HEK293 (cell line): ENCODE results near the gene RALGAPA2.

Experiments
- GFI1B ChIP-seq: fragments of 450-650 bp; formaldehyde crosslinking; IDR thresholded peaks from 2 replicates; pipeline ENCODE4 v1.5.1; 2016; ENCODE audit warnings: missing biosample characterization, missing genetic modification characterization
- REPIN1 ChIP-seq: fragments of 450-650 bp; formaldehyde crosslinking; IDR thresholded peaks from 2 replicates; pipeline ENCODE4 v1.5.1; 2017; ENCODE audit warnings: missing biosample characterization, missing genetic modification characterization, low read depth
- ZFP69B ChIP-seq: fragments of 450-650 bp; formaldehyde crosslinking; IDR thresholded peaks from 2 replicates; pipeline ENCODE4 v1.5.1; 2016; ENCODE audit warnings: missing biosample characterization, missing genetic modification characterization
- ZIC2 ChIP-seq: fragments of 450-650 bp; formaldehyde crosslinking; IDR thresholded peaks from 2 replicates; pipeline ENCODE4 v1.5.1; 2016; ENCODE audit warnings: missing biosample characterization, missing genetic modification characterization
- ZNF133 ChIP-seq: fragments of 450-650 bp; formaldehyde crosslinking; IDR thresholded peaks from 2 replicates; pipeline ENCODE4 v1.5.1; 2016; ENCODE audit warnings: missing biosample characterization, missing genetic modification characterization
- ZNF140 ChIP-seq: fragments of 450-650 bp; formaldehyde crosslinking; IDR thresholded peaks from 2 replicates; pipeline ENCODE4 v1.5.1; 2016; ENCODE audit warnings: missing biosample characterization, missing genetic modification characterization
- ZNF214 ChIP-seq: fragments of 450-650 bp; formaldehyde crosslinking; IDR thresholded peaks from 2 replicates; pipeline ENCODE4 v1.5.1; 2017; ENCODE audit warnings: missing biosample characterization, mild to moderate bottlenecking, missing genetic modification characterization, borderline replicate concordance
- ZNF23 ChIP-seq: fragments of 450-650 bp; formaldehyde crosslinking; IDR thresholded peaks from 2 replicates; pipeline ENCODE4 v1.5.1; 2016; ENCODE audit warnings: missing biosample characterization, missing genetic modification characterization, borderline replicate concordance
- ZNF341 ChIP-seq: fragments of 450-650 bp; formaldehyde crosslinking; IDR thresholded peaks from 2 replicates; pipeline ENCODE4; 2016; ENCODE audit warnings: low read depth, missing biosample characterization, missing genetic modification characterization
- ZNF350 ChIP-seq: fragments of 450-650 bp; formaldehyde crosslinking; IDR thresholded peaks from 2 replicates; pipeline ENCODE4 v1.5.0; 2017; ENCODE audit warnings: missing biosample characterization, mild to moderate bottlenecking, missing genetic modification characterization
- ZNF404 ChIP-seq: fragments of 450-650 bp; formaldehyde crosslinking; IDR thresholded peaks from 2 replicates; pipeline ENCODE4 v1.5.1; 2017; ENCODE audit warnings: missing biosample characterization, missing genetic modification characterization
- ZNF670 ChIP-seq: fragments of 450-650 bp; formaldehyde crosslinking; IDR thresholded peaks from 2 replicates; pipeline ENCODE4 v1.5.1; 2016; ENCODE audit warnings: missing biosample characterization, missing genetic modification characterization, low read depth
- TF ChIP-seq, protein P1 (sequence below): fragments of 450-650 bp; formaldehyde crosslinking; IDR thresholded peaks from 2 replicates; pipeline ENCODE4 v1.5.1; 2016; ENCODE audit warnings: missing biosample characterization, missing genetic modification characterization
- TF ChIP-seq, protein P2 (sequence below): fragments of 450-650 bp; formaldehyde crosslinking; IDR thresholded peaks from 2 replicates; pipeline ENCODE4 v1.5.1; 2016; ENCODE audit warnings: missing biosample characterization, missing genetic modification characterization
- TF ChIP-seq, protein P3 (sequence below): fragments of 450-650 bp; formaldehyde crosslinking; IDR thresholded peaks from 2 replicates; pipeline ENCODE4 v1.5.1; 2016; ENCODE audit warnings: missing biosample characterization, missing genetic modification characterization, borderline replicate concordance
- TF ChIP-seq, protein P4 (sequence below): fragments of 450-650 bp; formaldehyde crosslinking; IDR thresholded peaks from 2 replicates; pipeline ENCODE4 v1.5.1; 2016; ENCODE audit warnings: missing biosample characterization, missing genetic modification characterization
- TF ChIP-seq, protein P5 (sequence below): fragments of 450-650 bp; formaldehyde crosslinking; IDR thresholded peaks from 2 replicates; pipeline ENCODE4 v1.5.1; 2017; ENCODE audit warnings: missing biosample characterization, missing genetic modification characterization
- TF ChIP-seq, protein P6 (sequence below): fragments of 450-650 bp; formaldehyde crosslinking; IDR thresholded peaks from 2 replicates; pipeline ENCODE4 v1.5.1; 2016; ENCODE audit warnings: missing biosample characterization, missing genetic modification characterization, borderline replicate concordance

RALGAPA2 gene

DNA sequence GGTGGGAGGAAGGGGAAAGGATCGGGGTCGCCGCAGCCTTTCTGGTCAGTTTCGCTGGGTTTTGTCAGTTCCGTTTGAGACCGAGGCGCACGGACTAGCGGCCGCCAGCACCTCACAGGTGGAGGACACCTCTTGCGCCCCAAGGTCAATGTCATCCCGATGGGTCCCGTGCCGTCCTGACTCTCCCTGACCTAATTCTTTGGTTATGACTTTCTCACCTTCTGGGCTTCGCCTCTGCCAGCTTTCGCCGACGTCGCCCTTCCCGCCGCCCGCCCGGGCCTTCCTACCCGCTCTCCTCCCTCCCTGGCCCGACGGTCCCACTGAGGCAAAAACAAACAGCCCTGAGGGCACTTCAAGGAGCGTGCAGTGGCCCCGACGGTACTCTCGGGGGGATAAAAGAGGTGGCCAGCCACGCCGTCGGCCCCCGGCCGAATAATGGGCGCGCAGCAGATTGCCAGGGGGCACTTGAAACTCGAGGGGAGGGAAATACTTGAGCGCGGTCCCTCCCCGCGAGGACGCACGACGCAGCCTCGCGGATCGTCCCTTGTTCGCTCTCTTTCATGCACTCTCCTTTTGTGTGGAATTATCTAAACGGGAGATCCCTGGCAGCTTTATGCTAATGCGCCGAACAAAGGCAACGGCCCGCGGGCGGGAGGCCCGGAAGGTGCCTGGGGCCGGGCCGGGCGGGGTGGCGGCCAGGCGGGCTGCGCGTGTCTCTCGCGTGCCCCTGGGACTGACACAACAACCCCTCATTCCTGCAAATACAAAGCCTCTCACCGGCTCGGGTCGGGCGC lies 348.4 kb downstream of the RALGAPA2 start (continued):
- TF ChIP-seq REPIN1 (tag by site-specific recombination) (0 out of 2 replicates have a peak, but pooled peaks have one; percentile 25), ZFP69B (tag by site-specific recombination) (no peak), ZNF214 (no peak), ZNF404 (tag by site-specific recombination) (no peak), ZNF140 (tag by site-specific recombination) (no peak), ZNF341 (tag by site-specific recombination) (no peak), ZIC2 (tag by site-specific recombination) (peak; percentile 33), ZNF350 (tag by site-specific recombination) (no peak), ZNF23 (tag by site-specific recombination) (no peak), ZNF670 (tag by site-specific recombination) (no peak), GFI1B (tag by site-specific recombination) (no peak), ZNF133 (no peak)
- TF ChIP-seq, protein P1, sequence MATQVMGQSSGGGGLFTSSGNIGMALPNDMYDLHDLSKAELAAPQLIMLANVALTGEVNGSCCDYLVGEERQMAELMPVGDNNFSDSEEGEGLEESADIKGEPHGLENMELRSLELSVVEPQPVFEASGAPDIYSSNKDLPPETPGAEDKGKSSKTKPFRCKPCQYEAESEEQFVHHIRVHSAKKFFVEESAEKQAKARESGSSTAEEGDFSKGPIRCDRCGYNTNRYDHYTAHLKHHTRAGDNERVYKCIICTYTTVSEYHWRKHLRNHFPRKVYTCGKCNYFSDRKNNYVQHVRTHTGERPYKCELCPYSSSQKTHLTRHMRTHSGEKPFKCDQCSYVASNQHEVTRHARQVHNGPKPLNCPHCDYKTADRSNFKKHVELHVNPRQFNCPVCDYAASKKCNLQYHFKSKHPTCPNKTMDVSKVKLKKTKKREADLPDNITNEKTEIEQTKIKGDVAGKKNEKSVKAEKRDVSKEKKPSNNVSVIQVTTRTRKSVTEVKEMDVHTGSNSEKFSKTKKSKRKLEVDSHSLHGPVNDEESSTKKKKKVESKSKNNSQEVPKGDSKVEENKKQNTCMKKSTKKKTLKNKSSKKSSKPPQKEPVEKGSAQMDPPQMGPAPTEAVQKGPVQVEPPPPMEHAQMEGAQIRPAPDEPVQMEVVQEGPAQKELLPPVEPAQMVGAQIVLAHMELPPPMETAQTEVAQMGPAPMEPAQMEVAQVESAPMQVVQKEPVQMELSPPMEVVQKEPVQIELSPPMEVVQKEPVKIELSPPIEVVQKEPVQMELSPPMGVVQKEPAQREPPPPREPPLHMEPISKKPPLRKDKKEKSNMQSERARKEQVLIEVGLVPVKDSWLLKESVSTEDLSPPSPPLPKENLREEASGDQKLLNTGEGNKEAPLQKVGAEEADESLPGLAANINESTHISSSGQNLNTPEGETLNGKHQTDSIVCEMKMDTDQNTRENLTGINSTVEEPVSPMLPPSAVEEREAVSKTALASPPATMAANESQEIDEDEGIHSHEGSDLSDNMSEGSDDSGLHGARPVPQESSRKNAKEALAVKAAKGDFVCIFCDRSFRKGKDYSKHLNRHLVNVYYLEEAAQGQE, result no peak
- TF ChIP-seq, protein P2, sequence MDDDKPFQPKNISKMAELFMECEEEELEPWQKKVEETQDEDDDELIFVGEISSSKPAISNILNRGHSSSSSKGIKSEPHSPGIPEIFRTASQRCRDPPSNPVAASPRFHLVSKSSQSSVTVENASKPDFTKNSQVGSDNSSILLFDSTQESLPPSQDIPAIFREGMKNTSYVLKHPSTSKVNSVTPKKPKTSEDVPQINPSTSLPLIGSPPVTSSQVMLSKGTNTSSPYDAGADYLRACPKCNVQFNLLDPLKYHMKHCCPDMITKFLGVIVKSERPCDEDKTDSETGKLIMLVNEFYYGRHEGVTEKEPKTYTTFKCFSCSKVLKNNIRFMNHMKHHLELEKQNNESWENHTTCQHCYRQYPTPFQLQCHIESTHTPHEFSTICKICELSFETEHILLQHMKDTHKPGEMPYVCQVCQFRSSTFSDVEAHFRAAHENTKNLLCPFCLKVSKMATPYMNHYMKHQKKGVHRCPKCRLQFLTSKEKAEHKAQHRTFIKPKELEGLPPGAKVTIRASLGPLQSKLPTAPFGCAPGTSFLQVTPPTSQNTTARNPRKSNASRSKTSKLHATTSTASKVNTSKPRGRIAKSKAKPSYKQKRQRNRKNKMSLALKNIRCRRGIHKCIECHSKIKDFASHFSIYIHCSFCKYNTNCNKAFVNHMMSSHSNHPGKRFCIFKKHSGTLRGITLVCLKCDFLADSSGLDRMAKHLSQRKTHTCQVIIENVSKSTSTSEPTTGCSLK (tag by site-specific recombination), result no peak
- TF ChIP-seq, protein P3, sequence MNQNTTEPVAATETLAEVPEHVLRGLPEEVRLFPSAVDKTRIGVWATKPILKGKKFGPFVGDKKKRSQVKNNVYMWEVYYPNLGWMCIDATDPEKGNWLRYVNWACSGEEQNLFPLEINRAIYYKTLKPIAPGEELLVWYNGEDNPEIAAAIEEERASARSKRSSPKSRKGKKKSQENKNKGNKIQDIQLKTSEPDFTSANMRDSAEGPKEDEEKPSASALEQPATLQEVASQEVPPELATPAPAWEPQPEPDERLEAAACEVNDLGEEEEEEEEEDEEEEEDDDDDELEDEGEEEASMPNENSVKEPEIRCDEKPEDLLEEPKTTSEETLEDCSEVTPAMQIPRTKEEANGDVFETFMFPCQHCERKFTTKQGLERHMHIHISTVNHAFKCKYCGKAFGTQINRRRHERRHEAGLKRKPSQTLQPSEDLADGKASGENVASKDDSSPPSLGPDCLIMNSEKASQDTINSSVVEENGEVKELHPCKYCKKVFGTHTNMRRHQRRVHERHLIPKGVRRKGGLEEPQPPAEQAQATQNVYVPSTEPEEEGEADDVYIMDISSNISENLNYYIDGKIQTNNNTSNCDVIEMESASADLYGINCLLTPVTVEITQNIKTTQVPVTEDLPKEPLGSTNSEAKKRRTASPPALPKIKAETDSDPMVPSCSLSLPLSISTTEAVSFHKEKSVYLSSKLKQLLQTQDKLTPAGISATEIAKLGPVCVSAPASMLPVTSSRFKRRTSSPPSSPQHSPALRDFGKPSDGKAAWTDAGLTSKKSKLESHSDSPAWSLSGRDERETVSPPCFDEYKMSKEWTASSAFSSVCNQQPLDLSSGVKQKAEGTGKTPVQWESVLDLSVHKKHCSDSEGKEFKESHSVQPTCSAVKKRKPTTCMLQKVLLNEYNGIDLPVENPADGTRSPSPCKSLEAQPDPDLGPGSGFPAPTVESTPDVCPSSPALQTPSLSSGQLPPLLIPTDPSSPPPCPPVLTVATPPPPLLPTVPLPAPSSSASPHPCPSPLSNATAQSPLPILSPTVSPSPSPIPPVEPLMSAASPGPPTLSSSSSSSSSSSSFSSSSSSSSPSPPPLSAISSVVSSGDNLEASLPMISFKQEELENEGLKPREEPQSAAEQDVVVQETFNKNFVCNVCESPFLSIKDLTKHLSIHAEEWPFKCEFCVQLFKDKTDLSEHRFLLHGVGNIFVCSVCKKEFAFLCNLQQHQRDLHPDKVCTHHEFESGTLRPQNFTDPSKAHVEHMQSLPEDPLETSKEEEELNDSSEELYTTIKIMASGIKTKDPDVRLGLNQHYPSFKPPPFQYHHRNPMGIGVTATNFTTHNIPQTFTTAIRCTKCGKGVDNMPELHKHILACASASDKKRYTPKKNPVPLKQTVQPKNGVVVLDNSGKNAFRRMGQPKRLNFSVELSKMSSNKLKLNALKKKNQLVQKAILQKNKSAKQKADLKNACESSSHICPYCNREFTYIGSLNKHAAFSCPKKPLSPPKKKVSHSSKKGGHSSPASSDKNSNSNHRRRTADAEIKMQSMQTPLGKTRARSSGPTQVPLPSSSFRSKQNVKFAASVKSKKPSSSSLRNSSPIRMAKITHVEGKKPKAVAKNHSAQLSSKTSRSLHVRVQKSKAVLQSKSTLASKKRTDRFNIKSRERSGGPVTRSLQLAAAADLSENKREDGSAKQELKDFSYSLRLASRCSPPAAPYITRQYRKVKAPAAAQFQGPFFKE (tag by site-specific recombination), result no peak
- TF ChIP-seq, protein P4, sequence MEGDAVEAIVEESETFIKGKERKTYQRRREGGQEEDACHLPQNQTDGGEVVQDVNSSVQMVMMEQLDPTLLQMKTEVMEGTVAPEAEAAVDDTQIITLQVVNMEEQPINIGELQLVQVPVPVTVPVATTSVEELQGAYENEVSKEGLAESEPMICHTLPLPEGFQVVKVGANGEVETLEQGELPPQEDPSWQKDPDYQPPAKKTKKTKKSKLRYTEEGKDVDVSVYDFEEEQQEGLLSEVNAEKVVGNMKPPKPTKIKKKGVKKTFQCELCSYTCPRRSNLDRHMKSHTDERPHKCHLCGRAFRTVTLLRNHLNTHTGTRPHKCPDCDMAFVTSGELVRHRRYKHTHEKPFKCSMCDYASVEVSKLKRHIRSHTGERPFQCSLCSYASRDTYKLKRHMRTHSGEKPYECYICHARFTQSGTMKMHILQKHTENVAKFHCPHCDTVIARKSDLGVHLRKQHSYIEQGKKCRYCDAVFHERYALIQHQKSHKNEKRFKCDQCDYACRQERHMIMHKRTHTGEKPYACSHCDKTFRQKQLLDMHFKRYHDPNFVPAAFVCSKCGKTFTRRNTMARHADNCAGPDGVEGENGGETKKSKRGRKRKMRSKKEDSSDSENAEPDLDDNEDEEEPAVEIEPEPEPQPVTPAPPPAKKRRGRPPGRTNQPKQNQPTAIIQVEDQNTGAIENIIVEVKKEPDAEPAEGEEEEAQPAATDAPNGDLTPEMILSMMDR (tag by site-specific recombination), result no peak
- TF ChIP-seq, protein P5, sequence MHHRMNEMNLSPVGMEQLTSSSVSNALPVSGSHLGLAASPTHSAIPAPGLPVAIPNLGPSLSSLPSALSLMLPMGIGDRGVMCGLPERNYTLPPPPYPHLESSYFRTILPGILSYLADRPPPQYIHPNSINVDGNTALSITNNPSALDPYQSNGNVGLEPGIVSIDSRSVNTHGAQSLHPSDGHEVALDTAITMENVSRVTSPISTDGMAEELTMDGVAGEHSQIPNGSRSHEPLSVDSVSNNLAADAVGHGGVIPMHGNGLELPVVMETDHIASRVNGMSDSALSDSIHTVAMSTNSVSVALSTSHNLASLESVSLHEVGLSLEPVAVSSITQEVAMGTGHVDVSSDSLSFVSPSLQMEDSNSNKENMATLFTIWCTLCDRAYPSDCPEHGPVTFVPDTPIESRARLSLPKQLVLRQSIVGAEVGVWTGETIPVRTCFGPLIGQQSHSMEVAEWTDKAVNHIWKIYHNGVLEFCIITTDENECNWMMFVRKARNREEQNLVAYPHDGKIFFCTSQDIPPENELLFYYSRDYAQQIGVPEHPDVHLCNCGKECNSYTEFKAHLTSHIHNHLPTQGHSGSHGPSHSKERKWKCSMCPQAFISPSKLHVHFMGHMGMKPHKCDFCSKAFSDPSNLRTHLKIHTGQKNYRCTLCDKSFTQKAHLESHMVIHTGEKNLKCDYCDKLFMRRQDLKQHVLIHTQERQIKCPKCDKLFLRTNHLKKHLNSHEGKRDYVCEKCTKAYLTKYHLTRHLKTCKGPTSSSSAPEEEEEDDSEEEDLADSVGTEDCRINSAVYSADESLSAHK, result peak; percentile 96
- TF ChIP-seq, protein P6, sequence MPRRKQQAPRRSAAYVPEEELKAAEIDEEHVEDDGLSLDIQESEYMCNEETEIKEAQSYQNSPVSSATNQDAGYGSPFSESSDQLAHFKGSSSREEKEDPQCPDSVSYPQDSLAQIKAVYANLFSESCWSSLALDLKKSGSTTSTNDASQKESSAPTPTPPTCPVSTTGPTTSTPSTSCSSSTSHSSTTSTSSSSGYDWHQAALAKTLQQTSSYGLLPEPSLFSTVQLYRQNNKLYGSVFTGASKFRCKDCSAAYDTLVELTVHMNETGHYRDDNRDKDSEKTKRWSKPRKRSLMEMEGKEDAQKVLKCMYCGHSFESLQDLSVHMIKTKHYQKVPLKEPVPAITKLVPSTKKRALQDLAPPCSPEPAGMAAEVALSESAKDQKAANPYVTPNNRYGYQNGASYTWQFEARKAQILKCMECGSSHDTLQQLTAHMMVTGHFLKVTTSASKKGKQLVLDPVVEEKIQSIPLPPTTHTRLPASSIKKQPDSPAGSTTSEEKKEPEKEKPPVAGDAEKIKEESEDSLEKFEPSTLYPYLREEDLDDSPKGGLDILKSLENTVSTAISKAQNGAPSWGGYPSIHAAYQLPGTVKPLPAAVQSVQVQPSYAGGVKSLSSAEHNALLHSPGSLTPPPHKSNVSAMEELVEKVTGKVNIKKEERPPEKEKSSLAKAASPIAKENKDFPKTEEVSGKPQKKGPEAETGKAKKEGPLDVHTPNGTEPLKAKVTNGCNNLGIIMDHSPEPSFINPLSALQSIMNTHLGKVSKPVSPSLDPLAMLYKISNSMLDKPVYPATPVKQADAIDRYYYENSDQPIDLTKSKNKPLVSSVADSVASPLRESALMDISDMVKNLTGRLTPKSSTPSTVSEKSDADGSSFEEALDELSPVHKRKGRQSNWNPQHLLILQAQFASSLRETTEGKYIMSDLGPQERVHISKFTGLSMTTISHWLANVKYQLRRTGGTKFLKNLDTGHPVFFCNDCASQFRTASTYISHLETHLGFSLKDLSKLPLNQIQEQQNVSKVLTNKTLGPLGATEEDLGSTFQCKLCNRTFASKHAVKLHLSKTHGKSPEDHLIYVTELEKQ, result no peak
